AG04450 (cell line): Measurements from ENCODE around the gene ST7. TPM values are rescaled to one million over a fixed set of nuclear protein-coding genes. Genes with fewer than 3 reads are reported as not detected.

Experiments used
- CTCF ChIA-PET: fragments of 300-600, 350-600 bp; formaldehyde crosslinking; extraction: SDS; loops from one replicate; lab custom pipeline; 2022; ENCODE audit warnings: antibody characterized with exemption, inconsistent platforms; lab: Charles Lee
- POLR2A ChIA-PET: fragments of 350-600 bp; formaldehyde crosslinking; extraction: SDS; loops from one replicate; lab custom pipeline; 2021; ENCODE audit warnings: antibody characterized with exemption, inconsistent platforms; lab: Yijun Ruan, JAX
- DNase-seq: peaks from one replicate; pipeline ENCODE4 v3.0.0-alpha.2; 2011; ENCODE audit warnings: low read depth, low spot score
- H3K27ac ChIP-seq: one replicate; pipeline ENCODE4 v1.5.1; 2012; ENCODE audit warnings: low read depth, low read length, control low read depth
- H3K27me3 ChIP-seq: one replicate; pipeline ENCODE4 v1.6.0; 2012; ENCODE audit warnings: low read length; ENCODE audit not compliant: control insufficient read depth, insufficient read depth
- H3K4me3 ChIP-seq: 2 replicates; pipeline ENCODE4 v1.5.1; 2011; ENCODE audit warnings: mild to moderate bottlenecking, low read depth, low read length, control low read depth
- H3K9me3 ChIP-seq: 2 replicates; pipeline ENCODE4 v1.5.1; 2012; ENCODE audit warnings: low read length; ENCODE audit not compliant: control insufficient read depth, insufficient read depth
- polyA plus RNA-seq: library from polyadenylated mRNA; depleted of rRNA; stranded (reverse); fragments of >200 nt; gene quantifications from 2 replicates; pipeline ENCODE4 v1.2.3, GENCODE V29; 2011
- TF ChIP-seq, protein P1 (sequence below): IDR thresholded peaks from 2 replicates; pipeline ENCODE4 v1.5.1; 2011; ENCODE audit warnings: low read depth, low read length, control low read depth, inconsistent platforms

The ST7 gene
- polyA plus RNA-seq, 1 experiment = 34.5 TPM

GRCh38 chr7:117249696-117250095 is 296.4 kb downstream of the ST7 start:
- Histone ChIP-seq H3K4me3 (no peak overlapping the region), H3K27me3 (no peaks in the 10 kb centered on the region), H3K9me3 (no peaks in the 10 kb centered on the region), H3K27ac (no peak overlapping the region)
- no peak for DNase-seq
- POLR2A ChIA-PET = interaction anchor here (1.4 kb wide), 2 partner anchors 19 to 20 kb away, joined by 4 to 5 read pairs; no protein-coding TSS in a partner anchor
- TF ChIP-seq, protein P1, sequence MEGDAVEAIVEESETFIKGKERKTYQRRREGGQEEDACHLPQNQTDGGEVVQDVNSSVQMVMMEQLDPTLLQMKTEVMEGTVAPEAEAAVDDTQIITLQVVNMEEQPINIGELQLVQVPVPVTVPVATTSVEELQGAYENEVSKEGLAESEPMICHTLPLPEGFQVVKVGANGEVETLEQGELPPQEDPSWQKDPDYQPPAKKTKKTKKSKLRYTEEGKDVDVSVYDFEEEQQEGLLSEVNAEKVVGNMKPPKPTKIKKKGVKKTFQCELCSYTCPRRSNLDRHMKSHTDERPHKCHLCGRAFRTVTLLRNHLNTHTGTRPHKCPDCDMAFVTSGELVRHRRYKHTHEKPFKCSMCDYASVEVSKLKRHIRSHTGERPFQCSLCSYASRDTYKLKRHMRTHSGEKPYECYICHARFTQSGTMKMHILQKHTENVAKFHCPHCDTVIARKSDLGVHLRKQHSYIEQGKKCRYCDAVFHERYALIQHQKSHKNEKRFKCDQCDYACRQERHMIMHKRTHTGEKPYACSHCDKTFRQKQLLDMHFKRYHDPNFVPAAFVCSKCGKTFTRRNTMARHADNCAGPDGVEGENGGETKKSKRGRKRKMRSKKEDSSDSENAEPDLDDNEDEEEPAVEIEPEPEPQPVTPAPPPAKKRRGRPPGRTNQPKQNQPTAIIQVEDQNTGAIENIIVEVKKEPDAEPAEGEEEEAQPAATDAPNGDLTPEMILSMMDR = no peak
- CTCF ChIA-PET = interaction anchor here (1.0 to 1.6 kb wide), 2 partner anchors 37 to 122 kb away, joined by 3 to 8 read pairs; no protein-coding TSS in a partner anchor

- no peaks in the 10 kb centered on the region for H3K27me3 ChIP-seq
- ChIA-PET POLR2A (interaction anchor here (1.4 kb wide), 1 partner anchor 21 kb away, joined by 5 read pairs; no protein-coding TSS in a partner anchor), CTCF (interaction anchor here (1.0 to 1.6 kb wide), 3 partner anchors 38 to 123 kb away, joined by 3 to 8 read pairs (median 6); no protein-coding TSS in a partner anchor)
- DNase-seq = no peak
- H3K27ac ChIP-seq = peak overlapping the region; percentile 22
- no peaks in the 10 kb centered on the region for H3K9me3 ChIP-seq
- no peak overlapping the region for H3K4me3 ChIP-seq
- TF ChIP-seq, protein P1 = no peak
These were observed 296.9 kb downstream of the ST7 start for GRCh38 chr7:117250245-117250644.

GRCh38 chr7:117250801-117251200 is 297.5 kb downstream of the ST7 start:
- Histone ChIP-seq H3K4me3 (no peak overlapping the region), H3K27ac (peak overlapping the region; percentile 50), H3K9me3 (no peaks in the 10 kb centered on the region), H3K27me3 (no peaks in the 10 kb centered on the region)
- POLR2A ChIA-PET = interaction anchor here (1.1 to 1.4 kb wide), 2 partner anchors 21 to 72 kb away, joined by 3 to 5 read pairs; partner anchors contain the start of gene WNT2
- no peak for DNase-seq
- TF ChIP-seq, protein P1 = no peak
- CTCF ChIA-PET = interaction anchor here (0.7 to 1.4 kb wide), 3 partner anchors 9 to 124 kb away, joined by 3 to 6 read pairs (median 3); no protein-coding TSS in a partner anchor

DNA sequence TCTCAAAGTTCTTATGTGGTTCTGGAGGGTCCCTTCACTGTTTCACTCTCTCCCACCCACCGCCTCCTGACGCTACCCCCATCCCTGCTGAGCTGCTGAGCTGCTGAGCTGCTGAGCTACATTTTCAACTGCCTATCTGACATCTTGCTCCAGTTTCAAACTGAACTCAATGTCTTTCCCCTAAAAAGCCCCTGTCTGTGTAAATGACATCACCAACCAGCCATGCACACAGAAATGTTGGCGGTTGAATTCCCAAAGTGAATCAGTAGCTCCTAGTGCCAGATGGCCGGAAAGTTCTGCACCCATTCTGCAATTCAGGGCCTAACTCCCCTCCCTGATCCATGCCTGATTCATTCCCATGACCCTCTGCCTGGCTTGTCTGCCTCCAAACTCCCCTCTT is 298.4 kb downstream of the ST7 start:
- Histone ChIP-seq H3K27ac (peak overlapping the region; percentile 84), H3K9me3 (no peaks in the 10 kb centered on the region), H3K27me3 (no peaks in the 10 kb centered on the region), H3K4me3 (no peak overlapping the region)
- POLR2A ChIA-PET = interaction anchor here (1.1 to 1.2 kb wide), 2 partner anchors 22 to 72 kb away, joined by 3 read pairs; partner anchors contain the start of gene WNT2
- TF ChIP-seq, protein P1 = no peak
- CTCF ChIA-PET = interaction anchor here (1.2 to 1.4 kb wide), 2 partner anchors 11 to 39 kb away, joined by 3 to 6 read pairs; no protein-coding TSS in a partner anchor
- DNase-seq = no peak

GRCh38 chr7:117259615-117260014 is 306.3 kb downstream of the ST7 start:
- DNase-seq = no peak
- TF ChIP-seq, protein P1 = no peak
- ChIA-PET POLR2A (interaction anchor here (0.7 kb wide), 1 partner anchor 9 kb away, joined by 3 read pairs; no protein-coding TSS in a partner anchor), CTCF (interaction anchor here (1.1 kb wide), 1 partner anchor 9 kb away, joined by 3 read pairs; no protein-coding TSS in a partner anchor)
- no peak overlapping the region for H3K4me3 ChIP-seq
- no peaks in the 10 kb centered on the region for H3K27me3 ChIP-seq
- no peaks in the 10 kb centered on the region for H3K9me3 ChIP-seq
- no peak overlapping the region for H3K27ac ChIP-seq
